Skin of body (tissue), 2 donors: Measurements from ENCODE around the gene TIGD4. TPM values are rescaled to one million over a fixed set of nuclear protein-coding genes. Genes with fewer than 3 reads are reported as not detected.
"Not testable (repeated sequence)": the region's sequence is repeated elsewhere in the genome, so short reads cannot be mapped to it uniquely, and the experiment has no call there.

Experiments
- DNase-seq: peaks from one replicate; lab custom pipeline; 2025; lab: John Stamatoyannopoulos, UW
- total RNA-seq: library from RNA; depleted of rRNA; stranded (reverse); fragments of >200 nt; gene quantifications from one replicate; pipeline ENCODE4 v1.2.3, GENCODE V29; 2014

Gene TIGD4
- total RNA-seq, 1 donor from 2014 or later: 0.99 TPM

DNA sequence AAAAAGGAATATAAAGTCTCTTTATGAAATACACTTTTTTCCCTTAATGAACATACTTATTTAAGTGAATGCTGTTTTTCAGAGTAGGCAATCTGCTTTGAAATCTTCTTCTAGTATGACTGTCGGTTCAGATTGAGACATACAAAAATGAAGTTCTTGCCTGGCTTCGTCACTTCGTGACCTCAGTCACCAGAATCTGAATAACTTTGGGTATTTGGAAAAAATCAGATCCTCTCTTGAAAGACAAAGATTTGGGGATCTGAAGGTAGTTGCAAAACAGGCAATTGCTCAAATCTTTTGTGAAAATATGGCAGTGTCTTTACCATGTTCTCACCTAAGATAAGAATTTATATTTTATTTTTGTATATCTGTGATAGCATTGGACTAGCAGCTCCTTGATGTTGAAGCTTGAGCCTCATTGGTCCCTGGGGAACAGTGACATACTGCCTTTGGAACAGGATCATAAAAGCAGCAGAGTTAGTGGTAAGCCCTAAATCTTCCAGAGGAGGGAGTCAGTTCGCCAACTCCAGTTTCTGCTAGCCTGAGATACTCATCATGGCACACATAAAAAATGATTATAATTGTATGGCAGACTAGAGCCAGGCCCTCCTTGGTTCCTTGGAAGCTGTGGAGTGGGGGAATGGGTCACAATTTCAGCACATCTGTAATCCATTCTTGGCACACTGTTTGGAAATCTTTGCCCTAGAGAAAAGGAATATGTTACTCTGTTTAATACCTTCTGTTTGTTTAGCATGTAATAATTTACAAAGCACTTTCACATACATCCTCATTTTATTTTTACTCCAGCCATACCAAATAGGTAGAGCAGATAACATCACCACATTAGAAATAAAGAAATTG is 5.2 kb upstream of the TIGD4 start:
- DNase-seq: peak; percentile 85

DNA sequence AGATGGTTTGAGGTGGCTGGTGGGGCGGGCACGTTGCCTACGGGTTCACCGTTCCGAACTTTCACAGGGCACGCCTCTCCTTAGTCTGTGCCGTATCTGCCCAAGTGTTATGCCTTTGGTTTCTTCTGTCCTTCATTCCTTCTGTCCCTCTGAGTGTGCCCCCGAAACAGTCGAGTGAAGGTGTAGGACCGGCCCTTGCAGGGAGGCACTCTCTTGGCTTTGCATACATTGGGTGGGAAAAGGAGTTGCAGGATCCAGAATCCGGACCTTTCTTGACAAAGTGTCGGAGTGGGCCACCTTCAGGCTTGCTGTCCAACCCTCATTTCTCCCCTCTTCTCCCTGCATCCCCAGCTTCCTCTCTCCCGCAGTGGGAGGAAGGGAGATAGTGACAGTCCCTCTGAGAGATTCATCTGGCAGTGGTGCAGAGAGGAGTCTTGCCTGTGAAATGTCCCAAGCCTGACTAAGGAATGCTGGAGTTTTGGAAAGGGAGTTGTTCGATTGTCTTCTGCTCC is 793 bp upstream of the TIGD4 start:
- peak; percentile 81 for DNase-seq

DNA sequence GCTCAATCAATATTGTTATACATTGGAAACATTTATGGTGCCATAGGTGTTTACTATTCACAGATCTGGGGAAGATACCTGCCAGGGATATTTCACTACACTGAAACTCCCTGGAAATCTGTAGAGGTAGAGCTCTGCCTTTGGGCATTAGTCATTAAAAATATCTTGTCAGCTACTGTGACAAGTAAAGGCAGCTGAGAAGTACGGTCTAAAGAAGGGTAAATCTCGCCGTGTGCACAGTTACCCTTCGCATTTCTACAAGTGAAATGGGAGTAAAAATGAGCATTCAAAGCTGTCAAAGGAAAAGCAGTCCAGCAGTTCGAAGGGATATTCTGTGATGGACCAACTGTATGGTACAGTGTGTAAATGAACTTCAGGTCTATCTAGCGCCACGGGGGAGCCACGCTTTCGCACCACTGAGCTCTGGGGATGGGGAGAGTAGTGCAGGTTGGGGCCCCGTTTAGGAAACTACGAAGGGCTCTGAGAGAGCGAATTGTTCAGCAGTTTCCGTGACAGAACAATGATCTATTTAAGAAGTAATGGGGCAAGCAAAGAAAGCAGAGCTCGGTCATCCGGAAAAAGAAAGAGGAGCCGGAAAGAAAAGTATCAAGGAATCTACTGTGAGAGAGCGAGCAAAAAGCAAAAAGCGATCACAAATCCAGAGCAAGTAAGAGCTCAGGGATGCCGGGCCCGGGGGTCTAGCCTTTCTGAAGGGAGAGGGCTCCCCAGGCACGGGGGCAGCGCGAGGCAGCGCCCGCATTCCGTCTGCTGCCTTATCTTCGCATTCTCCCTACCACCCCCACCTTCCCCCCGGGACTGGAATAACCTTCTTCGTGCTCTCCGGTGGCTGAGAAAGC is 646 bp downstream of the TIGD4 start:
- peak; percentile 35 for DNase-seq

DNA sequence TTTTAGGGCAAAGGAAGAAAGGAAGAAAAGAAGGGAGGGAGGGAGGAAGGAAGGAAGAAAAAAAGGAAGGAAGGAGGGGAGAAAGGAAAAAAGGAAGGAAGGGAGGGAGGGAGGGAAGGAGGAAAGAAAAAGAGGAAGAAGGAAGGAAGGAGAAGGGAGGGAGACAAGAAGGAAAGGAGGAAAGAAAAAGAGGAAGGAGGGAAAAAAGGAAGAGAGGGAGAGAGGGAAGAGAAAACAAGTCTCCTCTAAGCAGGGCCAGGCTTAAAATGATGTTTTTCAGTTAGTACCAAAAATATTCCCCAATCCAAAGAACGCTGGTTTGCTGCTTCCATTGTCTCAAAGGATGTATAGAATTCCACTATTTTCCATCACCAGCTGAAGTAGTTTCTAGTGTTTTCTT is 2.0 kb downstream of the TIGD4 start:
- DNase-seq: no peak

DNA sequence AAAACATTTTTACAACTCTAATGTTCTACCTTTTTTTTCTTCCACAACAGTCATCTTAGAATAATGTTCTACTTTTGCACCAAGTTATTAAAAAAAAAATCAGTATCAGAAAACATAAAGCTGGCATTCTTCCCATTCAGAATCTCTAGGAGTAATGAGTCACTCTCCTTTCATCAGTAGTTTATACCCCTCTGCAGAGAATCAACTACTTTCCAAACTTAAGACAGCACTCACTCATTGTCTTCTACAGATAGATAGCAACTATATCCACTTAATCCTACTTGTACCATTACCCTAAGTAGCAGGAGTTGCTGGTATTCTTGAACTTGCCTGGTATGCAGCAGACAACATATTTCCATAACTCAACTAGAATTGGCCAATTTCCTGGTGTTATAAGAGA is 3.2 kb downstream of the TIGD4 start:
- DNase-seq: no peak

DNA sequence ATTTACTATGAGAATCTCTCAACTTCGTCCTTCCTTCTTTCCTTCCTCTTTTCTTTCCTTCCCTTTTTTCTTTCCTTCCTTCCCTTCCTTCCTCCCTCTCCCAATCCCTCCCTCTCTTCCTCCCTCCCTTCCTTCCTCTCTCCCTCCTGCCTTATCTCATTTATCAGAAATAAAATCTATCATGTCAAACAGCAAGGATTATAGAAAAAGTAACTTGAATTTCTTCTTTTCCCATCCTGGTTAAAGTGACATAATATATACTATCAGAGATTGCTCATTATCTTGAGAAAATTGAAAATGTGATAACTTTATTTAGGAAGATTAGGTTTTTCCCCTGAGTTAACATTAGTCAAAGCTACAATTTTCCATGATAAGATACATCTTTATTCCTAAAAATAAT is 5.6 kb downstream of the TIGD4 start:
- DNase-seq: no peak

DNA sequence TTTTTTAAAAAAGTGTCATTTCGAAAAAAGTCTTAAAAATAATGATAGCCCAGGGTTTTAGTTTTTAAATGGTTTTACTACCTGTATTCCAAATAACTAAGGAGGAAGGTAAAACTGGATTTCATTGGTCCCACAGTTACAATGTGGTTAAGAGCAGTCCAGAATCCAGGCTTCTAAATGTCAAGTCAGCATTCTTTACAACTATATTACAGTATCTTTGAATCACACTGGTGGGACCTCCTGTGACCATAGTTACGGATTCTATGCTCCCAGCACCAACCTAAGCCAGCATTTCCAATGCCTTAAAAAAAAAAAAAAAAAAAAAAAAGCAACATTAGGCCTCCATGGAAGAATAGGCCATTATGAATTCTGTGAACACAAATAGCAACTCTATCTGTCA is 6.2 kb downstream of the TIGD4 start:
- DNase-seq: no peak

DNA sequence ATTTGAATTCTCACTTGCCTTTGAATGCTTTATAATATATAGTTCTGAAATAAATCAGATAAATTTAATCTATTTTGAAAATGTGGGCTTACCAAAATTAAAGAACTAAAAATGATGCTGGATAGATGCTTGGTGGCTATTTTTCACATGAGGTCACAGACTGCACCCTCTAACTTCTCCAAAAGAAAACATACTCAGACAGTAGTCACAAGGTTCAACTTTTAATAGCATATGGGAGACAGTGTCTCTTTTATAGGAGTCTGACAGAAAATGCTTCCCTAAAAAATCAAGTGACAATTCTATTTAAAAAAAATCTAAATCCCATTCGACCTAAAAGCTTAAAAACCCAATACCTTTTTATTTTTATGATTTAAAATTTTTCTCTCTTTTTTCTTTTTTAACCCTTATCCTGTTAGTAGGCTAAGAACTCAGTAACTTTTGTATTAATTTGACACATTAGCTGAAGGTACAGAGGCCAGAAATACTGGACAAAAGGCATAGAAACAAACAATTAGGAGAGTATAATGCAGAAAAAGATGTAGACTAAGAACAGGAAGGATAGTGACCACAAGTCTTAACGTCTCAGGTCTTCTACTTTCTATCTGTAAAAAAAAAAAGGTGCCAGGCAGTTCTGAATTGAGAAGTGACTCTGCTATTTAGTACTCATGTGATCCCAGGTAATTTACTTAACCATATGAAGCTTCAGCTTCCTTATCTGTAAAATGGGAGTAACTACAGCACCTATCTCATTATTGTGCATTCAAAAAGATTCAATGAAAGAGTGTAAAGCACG is 7.6 kb downstream of the TIGD4 start:
- no peak for DNase-seq

DNA sequence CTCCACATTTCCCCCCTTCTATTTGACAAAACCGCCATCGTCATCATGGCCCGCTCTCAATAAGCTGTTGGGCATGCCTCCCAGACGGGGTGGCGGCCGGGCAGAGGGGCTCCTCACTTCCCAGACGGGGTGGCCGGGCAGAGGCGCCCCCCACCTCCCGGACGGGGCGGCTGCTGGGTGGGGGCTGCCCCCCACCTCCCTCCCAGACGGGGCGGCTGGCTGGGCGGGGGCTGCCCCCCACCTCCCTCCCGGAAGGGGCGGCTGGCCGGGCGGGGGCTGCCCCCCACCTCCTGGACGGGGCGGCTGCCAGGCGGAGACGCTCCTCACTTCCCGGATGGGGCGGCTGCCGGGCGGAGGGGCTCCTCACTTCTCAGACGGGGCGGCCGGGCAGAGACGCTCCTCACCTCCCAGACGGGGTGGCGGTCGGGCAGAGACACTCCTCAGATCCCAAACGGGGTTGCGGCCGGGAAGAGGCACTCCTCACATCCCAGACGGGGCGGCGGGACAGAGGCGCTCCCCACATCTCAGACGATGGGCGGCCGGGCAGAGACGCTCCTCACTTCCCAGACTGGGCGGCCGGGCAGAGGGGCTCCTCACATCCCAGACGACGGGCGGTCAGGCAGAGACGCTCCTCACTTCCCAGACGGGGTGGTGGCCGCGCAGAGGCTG is 14.3 kb downstream of the TIGD4 start:
- not testable (repeated sequence) for DNase-seq

DNA sequence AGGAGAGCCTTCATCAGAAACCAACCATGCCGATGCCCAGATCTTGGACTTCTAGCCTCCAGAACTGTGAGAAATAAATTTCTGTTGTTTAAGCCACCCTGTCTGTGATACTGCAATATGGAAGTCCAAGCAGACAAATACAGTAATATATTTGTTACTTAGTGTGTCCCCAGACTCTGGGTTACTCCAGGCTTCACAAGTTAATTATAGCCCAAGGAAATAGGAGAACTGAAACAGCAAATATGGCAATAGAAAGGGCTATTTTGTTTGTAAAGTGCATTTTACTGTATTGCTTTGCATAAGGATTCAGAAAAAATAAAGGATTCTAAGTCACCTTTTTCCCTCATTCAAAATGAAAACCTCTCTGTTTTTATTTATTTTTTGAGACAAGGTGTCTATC is 15.7 kb downstream of the TIGD4 start:
- DNase-seq: no peak

DNA sequence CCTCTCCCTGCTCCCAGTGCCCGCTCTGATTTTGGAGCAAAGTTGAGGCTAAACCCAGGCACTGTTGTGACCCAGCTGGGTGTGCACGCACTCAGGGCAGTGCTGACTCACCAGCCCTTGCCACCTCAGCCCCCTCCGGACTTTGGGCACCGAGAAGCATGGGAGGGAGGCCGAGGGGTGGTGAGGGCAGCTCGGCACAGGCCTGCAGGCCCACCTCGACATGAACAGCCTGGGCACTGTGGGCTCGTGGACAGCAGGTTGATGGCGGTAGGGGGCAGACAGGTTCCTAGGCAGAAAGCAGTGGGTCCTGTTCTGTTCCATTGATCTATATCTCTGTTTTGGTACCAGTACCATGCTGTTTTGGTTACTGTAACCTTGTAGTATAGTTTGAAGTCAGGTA is 30.9 kb downstream of the TIGD4 start:
- DNase-seq: no peak

DNA sequence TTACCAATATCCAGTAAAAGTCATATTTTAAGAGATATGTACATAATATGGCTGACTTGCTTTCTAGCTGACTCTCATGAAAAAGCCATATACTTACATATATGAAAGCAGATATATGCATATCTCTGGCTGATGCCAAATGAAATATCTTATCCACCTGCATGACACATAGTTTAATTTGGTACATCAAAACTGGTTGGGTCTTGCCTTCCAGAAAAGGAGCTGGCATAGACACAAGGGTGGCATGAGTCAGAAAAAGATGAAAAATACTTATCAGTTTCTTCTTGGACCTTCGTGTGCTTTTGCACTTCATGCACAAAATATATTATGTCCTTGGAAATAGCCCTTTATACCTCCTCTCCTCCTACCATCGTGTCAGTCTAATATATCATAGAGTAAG is 32.1 kb downstream of the TIGD4 start:
- DNase-seq: no peak

DNA sequence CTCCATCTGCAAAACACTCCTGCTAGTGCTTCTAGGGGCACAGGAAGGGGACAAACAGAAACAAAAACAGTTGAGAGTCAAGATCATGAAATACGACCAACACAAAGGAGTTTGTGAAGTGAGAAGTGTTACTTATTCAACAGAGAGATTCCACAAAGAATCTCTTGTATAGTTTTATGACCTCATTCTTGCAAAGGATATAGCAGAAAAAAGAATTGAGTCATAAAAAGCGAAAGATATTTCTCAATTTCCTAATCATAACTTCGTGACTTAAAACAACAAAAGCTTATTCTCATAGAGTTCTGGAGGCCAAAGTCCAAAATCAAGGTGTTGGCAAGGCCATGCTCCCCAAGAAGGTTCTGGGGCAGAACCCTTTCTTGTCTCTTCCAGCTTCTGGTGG is 40.7 kb downstream of the TIGD4 start:
- no peak for DNase-seq

DNA sequence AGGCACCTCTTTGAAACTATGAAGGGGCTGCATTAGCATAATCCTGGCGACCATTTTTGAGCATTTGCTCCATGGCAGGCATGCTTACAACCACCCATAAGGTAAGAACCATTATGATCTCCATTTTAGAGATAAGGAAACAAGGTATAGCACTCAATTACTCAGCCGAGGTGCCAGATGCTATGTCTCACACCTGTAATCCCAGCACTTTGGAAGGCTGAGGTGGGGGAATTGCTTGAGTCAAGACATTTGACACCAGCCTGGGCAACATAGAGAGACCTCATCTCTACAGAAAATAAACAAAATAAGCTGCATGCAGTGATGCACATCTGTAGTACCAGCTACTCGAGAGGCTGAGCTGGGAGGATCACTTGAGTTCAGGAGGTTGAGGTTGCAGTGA is 43.6 kb downstream of the TIGD4 start:
- no peak for DNase-seq

DNA sequence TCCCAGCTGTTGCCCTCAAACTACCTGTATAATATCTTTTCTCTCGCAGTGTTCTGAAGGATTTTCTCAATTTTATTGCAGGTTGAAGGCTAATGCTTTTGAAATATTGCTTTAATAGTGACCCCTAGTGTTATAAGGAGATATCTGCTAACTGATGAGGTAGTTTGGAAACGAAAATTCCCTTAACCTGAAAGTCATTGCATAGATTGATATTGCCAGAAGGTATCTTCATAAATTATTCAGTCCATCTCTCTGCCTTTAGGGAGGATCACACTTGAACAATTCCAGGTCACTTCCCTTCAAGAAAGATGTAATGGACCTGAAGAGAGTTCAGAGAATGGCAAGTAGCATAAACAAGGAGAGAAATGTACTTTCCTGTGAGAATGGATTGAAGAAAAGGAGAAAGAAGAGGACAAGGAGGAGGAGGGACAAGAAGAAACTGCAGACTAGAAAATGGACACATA is 44.1 kb downstream of the TIGD4 start:
- DNase-seq: no peak

DNA sequence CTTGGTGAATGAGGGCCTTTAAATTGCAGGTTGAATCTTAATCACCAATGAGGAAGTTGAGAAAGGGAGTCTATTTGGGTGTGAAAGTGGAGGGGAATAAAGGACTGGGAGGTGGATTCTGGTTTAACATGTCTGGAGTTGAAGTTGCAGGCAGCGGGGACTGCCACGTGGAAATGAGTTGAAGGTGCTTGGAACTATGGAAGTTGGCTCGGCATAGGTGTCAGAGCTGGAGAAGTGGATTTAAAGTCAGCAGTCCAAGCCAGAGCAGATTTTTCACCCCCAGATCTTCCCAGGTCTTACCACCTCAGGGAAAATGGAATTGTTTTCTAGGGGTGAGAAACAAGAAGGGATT is 44.9 kb downstream of the TIGD4 start:
- DNase-seq: no peak

DNA sequence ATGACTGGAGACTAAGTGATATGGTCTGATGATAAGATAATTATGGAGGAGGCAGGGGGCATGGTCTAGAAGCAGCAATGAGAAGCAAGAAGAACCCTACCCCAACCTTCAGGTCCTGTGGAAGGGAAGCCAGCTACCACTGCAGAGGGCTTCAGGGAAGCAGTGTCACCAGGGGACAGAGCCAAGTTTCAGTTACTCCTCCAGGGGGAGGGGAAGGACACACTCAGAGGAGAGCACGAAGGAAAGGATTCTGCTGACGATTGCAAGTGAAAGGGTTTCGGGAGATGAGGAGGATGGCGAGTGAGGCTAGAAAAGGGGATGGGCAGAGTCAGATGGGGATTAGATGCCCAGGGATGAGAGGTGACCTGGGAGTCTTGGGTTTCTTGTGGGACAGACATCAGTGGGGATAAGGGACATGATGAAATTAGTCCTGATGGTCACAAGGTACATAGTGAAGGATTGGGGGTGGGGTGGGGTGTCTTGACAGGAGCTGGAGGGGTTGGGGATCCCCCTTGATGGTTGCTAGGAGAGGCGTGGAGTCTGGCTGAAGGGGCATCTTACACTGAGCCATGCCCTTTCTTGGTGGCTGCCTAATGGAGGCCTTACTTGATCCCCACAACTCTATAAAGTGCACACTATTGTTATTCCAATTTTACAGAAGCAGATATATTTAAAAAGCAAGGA is 45.4 kb downstream of the TIGD4 start:
- DNase-seq: no peak

DNA sequence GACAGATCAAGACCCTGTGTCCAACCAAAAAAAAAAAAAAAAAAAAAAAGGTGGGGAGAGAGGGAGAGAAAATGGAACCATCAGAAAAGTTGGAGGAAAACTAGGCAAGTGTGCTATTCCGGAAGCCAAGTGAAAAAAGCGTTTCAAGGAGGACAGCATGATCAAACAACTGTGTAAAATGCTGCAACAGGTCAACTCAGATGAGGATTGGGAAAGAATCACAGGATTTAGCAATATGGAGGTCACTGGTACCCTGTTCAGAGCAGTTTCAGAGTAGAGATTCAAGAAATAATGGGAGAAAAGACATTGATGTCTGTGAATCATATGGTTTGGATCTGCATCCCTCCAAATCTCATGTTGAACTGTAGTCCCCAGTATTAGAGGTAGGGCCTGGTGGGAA is 47.5 kb downstream of the TIGD4 start:
- no peak for DNase-seq

DNA sequence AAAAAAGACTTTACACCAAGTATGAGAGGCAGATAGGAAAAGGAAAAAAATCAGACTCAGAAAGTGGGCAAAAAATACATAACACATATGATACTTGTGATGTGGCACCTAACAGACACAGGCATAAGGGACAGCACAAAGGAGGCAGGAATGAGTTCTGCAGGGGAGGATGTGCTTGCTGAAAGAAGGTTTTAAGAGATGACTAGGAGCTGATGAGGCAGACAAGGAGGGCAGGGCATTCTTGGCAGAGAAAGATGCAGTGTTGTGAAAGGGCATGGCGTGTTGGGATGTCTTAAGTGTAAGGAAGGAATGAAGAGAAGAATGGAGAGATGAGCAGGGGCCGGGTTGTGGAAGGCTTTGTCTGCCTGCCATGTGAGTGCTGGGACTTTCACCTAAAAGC is 50.1 kb downstream of the TIGD4 start:
- DNase-seq: no peak

DNA sequence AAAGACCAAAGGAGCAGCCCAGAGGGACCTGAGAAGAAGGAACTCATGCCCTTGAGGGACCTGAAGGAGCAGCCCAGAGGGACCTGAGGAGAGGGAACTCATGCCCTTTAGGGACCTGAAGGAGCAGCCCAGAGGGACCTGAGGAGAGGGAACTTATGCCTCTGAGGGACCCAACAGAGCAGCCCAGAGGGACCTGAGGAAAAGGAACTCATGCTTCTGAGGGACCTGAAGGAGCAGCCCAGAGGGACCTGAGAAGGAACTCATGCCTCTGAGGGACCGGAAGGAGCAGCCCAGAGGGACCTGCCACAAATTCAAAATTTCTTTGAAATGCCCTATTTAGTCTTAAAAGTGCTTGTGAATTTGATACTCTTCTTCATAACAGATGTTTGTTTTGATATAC is 51.2 kb downstream of the TIGD4 start:
- DNase-seq: no peak

DNA sequence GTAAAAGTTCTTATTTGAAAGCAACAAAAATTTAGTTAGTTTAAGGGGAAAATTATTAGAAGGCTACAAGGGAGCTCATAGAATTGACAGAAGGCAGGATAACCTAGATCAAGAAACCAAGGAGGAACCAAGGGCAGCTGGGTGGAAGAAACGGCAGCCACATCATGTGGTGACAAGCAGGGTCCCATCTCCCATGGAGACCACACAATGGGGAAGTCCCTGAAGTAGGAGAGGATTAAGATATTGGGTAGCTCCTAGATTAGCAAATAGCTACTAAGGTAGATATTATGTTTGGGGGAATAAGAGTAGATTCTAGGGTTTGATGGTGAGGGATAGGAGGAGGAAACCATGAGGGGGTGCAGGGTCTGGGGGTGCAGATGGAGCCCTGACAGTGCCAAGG is 51.7 kb downstream of the TIGD4 start:
- no peak for DNase-seq
